Measurements from ENCODE around the gene SVIL.

The SVIL gene

GRCh38 chr10:29613196-29613595 lies 21.6 kb downstream of the SVIL start:
- no peak overlapping the region for H2BK5ac ChIP-seq (ENCODE audit: low read depth, low read length, poor library complexity)
- H3K18ac ChIP-seq (ENCODE audit: low read length): no peak overlapping the region
- no peak overlapping the region for H3K9ac ChIP-seq (ENCODE audit: low read length)
- H3K27ac ChIP-seq (ENCODE audit: low read depth, low read length): no peak overlapping the region
- no peak overlapping the region for H3K4ac ChIP-seq (ENCODE audit: low read depth, low read length)
- H3K79me2 ChIP-seq (ENCODE audit: control insufficient read depth, insufficient read depth, low read length, poor library complexity): no peaks in the 10 kb centered on the region
- no peak overlapping the region for H4K91ac ChIP-seq (ENCODE audit: low read depth, low read length)
- H3K9me3 ChIP-seq (ENCODE audit: insufficient read depth, low read depth, low read length): peaks cover 8% of the 10 kb centered on the region
- no peaks in the 10 kb centered on the region for H3K27me3 ChIP-seq (ENCODE audit: insufficient read depth, low read length)
- no peak overlapping the region for H3K4me2 ChIP-seq (ENCODE audit: low read length)
- H3K36me3 ChIP-seq (ENCODE audit: control insufficient read depth in 1 of 2, insufficient read depth in 2 of 2, low read length in 2 of 2): peaks cover 2 to 5% of the 10 kb centered on the region in 2 experiments
- no peak overlapping the region for H2BK12ac ChIP-seq (ENCODE audit: low read length)
- no peak overlapping the region for H2AFZ ChIP-seq (ENCODE audit: insufficient read depth, low read length, poor library complexity)
- no peak overlapping the region for H4K8ac ChIP-seq (ENCODE audit: low read depth, low read length)
- no peak overlapping the region for H3K4me3 ChIP-seq (ENCODE audit: low read depth, low read length)
- H3K4me1 ChIP-seq (ENCODE audit: control insufficient read depth in 1 of 2, insufficient read depth in 2 of 2, low read length in 2 of 2): peaks cover under 1 to 4% of the 10 kb centered on the region in 2 experiments
- H3K14ac ChIP-seq (ENCODE audit: low read length): no peak overlapping the region
- no peak overlapping the region for H3K23ac ChIP-seq (ENCODE audit: low read length)
- WGBS (ENCODE audit: extremely low coverage, insufficient coverage, insufficient read length): no CpG with 5 or more reads among the region's 6 CpGs
- H4K12ac ChIP-seq (ENCODE audit: low read depth, low read length): no peak overlapping the region
- no peak overlapping the region for H2BK120ac ChIP-seq (ENCODE audit: insufficient read depth, low read length, poor library complexity)
- no peak overlapping the region for H2AK5ac ChIP-seq (ENCODE audit: low read length)
- no peaks in the 10 kb centered on the region for H3K79me1 ChIP-seq (ENCODE audit: low read length)
- DNase-seq: no peak

- Histone ChIP-seq H2AK5ac (ENCODE audit: low read length) (no peak overlapping the region), H2BK5ac (ENCODE audit: low read depth, low read length, poor library complexity) (no peak overlapping the region), H4K91ac (ENCODE audit: low read depth, low read length) (no peak overlapping the region)
Observed at GRCh38 chr10:29612657-29613056, 22.1 kb downstream of the SVIL start.

GRCh38 chr10:29611781-29612381 lies 22.9 kb downstream of the SVIL start:
- no peaks in the 10 kb centered on the region for H3K79me2 ChIP-seq (ENCODE audit: control insufficient read depth, insufficient read depth, low read length, poor library complexity)

More at GRCh38 chr10:29612657-29613056, 22.1 kb downstream of the SVIL start:
- Histone ChIP-seq H3K4me1 (ENCODE audit: control insufficient read depth in 1 of 2, insufficient read depth in 2 of 2, low read length in 2 of 2) (peaks cover 0 to 2% of the 10 kb centered on the region in 2 experiments), H3K18ac (ENCODE audit: low read length) (no peak overlapping the region), H2BK120ac (ENCODE audit: insufficient read depth, low read length, poor library complexity) (no peak overlapping the region), H4K12ac (ENCODE audit: low read depth, low read length) (no peak overlapping the region), H3K14ac (ENCODE audit: low read length) (no peak overlapping the region), H3K27ac (ENCODE audit: low read depth, low read length) (no peak overlapping the region), H2AFZ (ENCODE audit: insufficient read depth, low read length, poor library complexity) (no peak overlapping the region), H3K4me3 (ENCODE audit: low read depth, low read length) (no peak overlapping the region), H3K9me3 (ENCODE audit: insufficient read depth, low read depth, low read length) (peaks cover 8% of the 10 kb centered on the region), H3K4me2 (ENCODE audit: low read length) (no peak overlapping the region), H3K23ac (ENCODE audit: low read length) (no peak overlapping the region), H3K9ac (ENCODE audit: low read length) (no peak overlapping the region), H3K4ac (ENCODE audit: low read depth, low read length) (no peak overlapping the region), H3K36me3 (ENCODE audit: control insufficient read depth in 1 of 2, insufficient read depth in 2 of 2, low read length in 2 of 2) (peaks cover 2 to 5% of the 10 kb centered on the region in 2 experiments), H2BK12ac (ENCODE audit: low read length) (no peak overlapping the region), H3K79me1 (ENCODE audit: low read length) (no peaks in the 10 kb centered on the region), H4K8ac (ENCODE audit: low read depth, low read length) (no peak overlapping the region), H3K27me3 (ENCODE audit: insufficient read depth, low read length) (no peaks in the 10 kb centered on the region), H3K79me2 (ENCODE audit: control insufficient read depth, insufficient read depth, low read length, poor library complexity) (no peaks in the 10 kb centered on the region)
- DNase-seq: no peak
- WGBS (ENCODE audit: extremely low coverage, insufficient coverage, insufficient read length): no CpG with 5 or more reads among the region's 8 CpGs

GRCh38 chr10:29610876-29611647 lies 23.7 kb downstream of the SVIL start:
- Histone ChIP-seq H3K4me3 (ENCODE audit: low read depth, low read length) (no peak overlapping the region), H3K27ac (ENCODE audit: low read depth, low read length) (no peak overlapping the region), H2AK5ac (ENCODE audit: low read length) (no peak overlapping the region), H3K9ac (ENCODE audit: low read length) (no peak overlapping the region), H2BK120ac (ENCODE audit: insufficient read depth, low read length, poor library complexity) (no peak overlapping the region), H3K4me1 (ENCODE audit: control insufficient read depth in 1 of 2, insufficient read depth in 2 of 2, low read length in 2 of 2) (peaks cover 0 to 2% of the 10 kb centered on the region in 2 experiments), H2BK5ac (ENCODE audit: low read depth, low read length, poor library complexity) (no peak overlapping the region), H2BK12ac (ENCODE audit: low read length) (no peak overlapping the region), H3K9me3 (ENCODE audit: insufficient read depth, low read depth, low read length) (peaks cover 8% of the 10 kb centered on the region), H3K27me3 (ENCODE audit: insufficient read depth, low read length) (no peaks in the 10 kb centered on the region), H3K4me2 (ENCODE audit: low read length) (no peak overlapping the region), H4K12ac (ENCODE audit: low read depth, low read length) (no peak overlapping the region), H2AFZ (ENCODE audit: insufficient read depth, low read length, poor library complexity) (no peak overlapping the region), H4K91ac (ENCODE audit: low read depth, low read length) (no peak overlapping the region), H4K8ac (ENCODE audit: low read depth, low read length) (no peak overlapping the region), H3K14ac (ENCODE audit: low read length) (no peak overlapping the region), H3K36me3 (ENCODE audit: control insufficient read depth in 1 of 2, insufficient read depth in 2 of 2, low read length in 2 of 2) (peaks cover 2 to 5% of the 10 kb centered on the region in 2 experiments), H3K4ac (ENCODE audit: low read depth, low read length) (no peak overlapping the region), H3K18ac (ENCODE audit: low read length) (no peak overlapping the region), H3K79me2 (ENCODE audit: control insufficient read depth, insufficient read depth, low read length, poor library complexity) (no peaks in the 10 kb centered on the region), H3K23ac (ENCODE audit: low read length) (no peak overlapping the region), H3K79me1 (ENCODE audit: low read length) (no peaks in the 10 kb centered on the region)
- DNase-seq: peak; percentile 44 to 75
- WGBS (ENCODE audit: extremely low coverage, insufficient coverage, insufficient read length): no CpG with 5 or more reads among the region's 10 CpGs

More at GRCh38 chr10:29611781-29612381, 22.9 kb downstream of the SVIL start:
- Histone ChIP-seq H2BK12ac (ENCODE audit: low read length) (no peak overlapping the region), H3K14ac (ENCODE audit: low read length) (no peak overlapping the region), H2BK120ac (ENCODE audit: insufficient read depth, low read length, poor library complexity) (no peak overlapping the region), H4K8ac (ENCODE audit: low read depth, low read length) (no peak overlapping the region), H3K4me2 (ENCODE audit: low read length) (no peak overlapping the region), H4K91ac (ENCODE audit: low read depth, low read length) (no peak overlapping the region), H3K4me1 (ENCODE audit: control insufficient read depth in 1 of 2, insufficient read depth in 2 of 2, low read length in 2 of 2) (peaks cover 0 to 2% of the 10 kb centered on the region in 2 experiments), H2AK5ac (ENCODE audit: low read length) (no peak overlapping the region), H3K18ac (ENCODE audit: low read length) (no peak overlapping the region), H3K36me3 (ENCODE audit: control insufficient read depth in 1 of 2, insufficient read depth in 2 of 2, low read length in 2 of 2) (peaks cover 2 to 5% of the 10 kb centered on the region in 2 experiments), H3K4ac (ENCODE audit: low read depth, low read length) (no peak overlapping the region), H3K27ac (ENCODE audit: low read depth, low read length) (no peak overlapping the region), H3K23ac (ENCODE audit: low read length) (no peak overlapping the region), H3K4me3 (ENCODE audit: low read depth, low read length) (no peak overlapping the region), H4K12ac (ENCODE audit: low read depth, low read length) (no peak overlapping the region), H3K27me3 (ENCODE audit: insufficient read depth, low read length) (no peaks in the 10 kb centered on the region), H3K79me1 (ENCODE audit: low read length) (no peaks in the 10 kb centered on the region), H2BK5ac (ENCODE audit: low read depth, low read length, poor library complexity) (no peak overlapping the region), H3K9me3 (ENCODE audit: insufficient read depth, low read depth, low read length) (peaks cover 8% of the 10 kb centered on the region), H2AFZ (ENCODE audit: insufficient read depth, low read length, poor library complexity) (no peak overlapping the region), H3K9ac (ENCODE audit: low read length) (no peak overlapping the region)
- peak; percentile 40 to 75 for DNase-seq
- no CpG with 5 or more reads among the region's 6 CpGs for WGBS (ENCODE audit: extremely low coverage, insufficient coverage, insufficient read length)

Data from trophoblast cell (in vitro differentiated cells and primary cell).